GDM1 (cell line): ENCODE measurements around the gene SH2D5.
"Not testable (repeated sequence)": the region's sequence is repeated elsewhere in the genome, so short reads cannot be mapped to it uniquely, and the experiment has no call there.

Experiments used
- DNase-seq: peaks from one replicate; lab custom pipeline; 2025; lab: John Stamatoyannopoulos, UW

SH2D5 gene

GRCh38 chr1:20695515-20695914 lies 37.0 kb downstream of the SH2D5 start:
- DNase-seq = no peak

- DNase-seq = no peak
These were observed 38.9 kb downstream of the SH2D5 start for GRCh38 chr1:20693623-20694022.

- DNase-seq = no peak
These were observed 40.6 kb downstream of the SH2D5 start for GRCh38 chr1:20691872-20692271.

- DNase-seq = no peak
These were observed 42.9 kb downstream of the SH2D5 start for GRCh38 chr1:20689645-20690056.

GRCh38 chr1:20686883-20687725 lies 45.4 kb downstream of the SH2D5 start:
- DNase-seq = no peak

GRCh38 chr1:20685741-20686140 lies 46.8 kb downstream of the SH2D5 start:
- no peak for DNase-seq

- no peak for DNase-seq
These were observed 47.3 kb downstream of the SH2D5 start for GRCh38 chr1:20685099-20685662.

GRCh38 chr1:20684651-20685050 lies 47.9 kb downstream of the SH2D5 start:
- DNase-seq = no peak

- no peak for DNase-seq
These were observed 48.4 kb downstream of the SH2D5 start for GRCh38 chr1:20684050-20684620.

- DNase-seq = no peak
These were observed 48.9 kb downstream of the SH2D5 start for GRCh38 chr1:20683614-20684013.

GRCh38 chr1:20682571-20683236 lies 49.8 kb downstream of the SH2D5 start:
- DNase-seq = no peak

- no peak for DNase-seq
These were observed 50.5 kb downstream of the SH2D5 start for GRCh38 chr1:20681999-20682398.

- DNase-seq = no peak
These were observed 52.2 kb downstream of the SH2D5 start for GRCh38 chr1:20680269-20680668.

- no peak for DNase-seq
These were observed 53.9 kb downstream of the SH2D5 start for GRCh38 chr1:20678599-20678998.

- DNase-seq = not testable (repeated sequence)
These were observed 58.9 kb downstream of the SH2D5 start for GRCh38 chr1:20673626-20674025.

GRCh38 chr1:20672265-20672632 lies 60.3 kb downstream of the SH2D5 start:
- DNase-seq = no peak

- DNase-seq = no peak
These were observed 61.6 kb downstream of the SH2D5 start for GRCh38 chr1:20670936-20671335.
